ENCODE measurements around the gene SMIM36. TPM values are rescaled to one million over a fixed set of nuclear protein-coding genes. Genes with fewer than 3 reads are reported as not detected.

SMIM36 gene
- total and polyA plus RNA-seq, 2 of the 8 experiments (the other 6 are each of a cell fraction or from before 2014, with no cell fraction given), result not detected

DNA sequence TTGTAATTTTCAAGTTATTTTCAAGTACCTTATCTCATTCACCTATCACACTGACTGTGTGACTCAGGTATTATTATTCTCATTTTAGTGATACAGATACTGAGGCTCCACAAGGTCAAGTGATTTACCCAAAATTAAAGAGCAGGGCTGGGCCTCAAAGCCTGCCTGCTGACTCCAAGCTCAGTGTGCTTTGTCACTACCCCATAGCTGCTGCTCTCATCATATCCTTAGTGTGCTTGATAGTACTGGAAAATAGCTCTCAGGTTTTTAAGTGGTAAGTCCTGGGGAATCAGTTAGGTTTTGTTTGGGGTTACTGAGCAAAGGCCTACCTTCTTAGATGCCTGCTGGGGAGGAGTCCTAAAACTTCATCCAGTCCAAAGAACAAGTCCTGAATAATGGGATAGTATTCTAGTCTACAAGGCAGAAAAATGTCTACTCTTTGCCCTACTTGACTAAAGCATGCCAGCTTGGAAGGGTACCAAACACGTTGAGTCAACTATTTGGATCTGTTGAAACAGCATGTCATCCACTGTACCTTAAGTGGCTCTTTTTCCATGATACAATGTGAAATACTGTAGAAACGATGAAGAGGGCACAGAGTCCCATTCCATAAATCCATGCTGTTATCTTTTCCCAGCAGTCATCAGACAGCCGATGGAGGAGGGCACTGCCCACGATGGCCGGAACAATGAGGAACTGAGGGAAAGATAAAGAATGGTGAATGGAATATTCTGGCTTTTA is 100.4 kb downstream of the SMIM36 start:
- FAIRE-seq (no peak), DNase-seq (ENCODE audit: low read depth in 1 of 2, low spot score in 2 of 2) (no peak)
- Histone ChIP-seq H3K56ac (replicated peaks; ENCODE audit: insufficient read length, low read depth, low read length) (no peak overlapping the region), H3K14ac (ENCODE audit: insufficient read length) (no peak overlapping the region), H3K9ac (replicated peaks in 1 of 4; ENCODE audit: extremely low read depth in 1 of 4, low read depth in 3 of 4, low read length in 3 of 4) (no peak overlapping the region), H4K20me1 (replicated peaks in 1 of 2; ENCODE audit: control insufficient read depth in 1 of 2, insufficient read depth in 2 of 2, low read length in 2 of 2) (peaks cover 0 to 1% of the 10 kb centered on the region in 2 experiments), H3K27ac (ENCODE audit: low read depth, low read length) (no peak overlapping the region), H2AK5ac (ENCODE audit: low read depth, low read length) (no peak overlapping the region), H3K9me3 (ENCODE audit: insufficient read depth in 2 of 2, low read depth in 1 of 2, low read length in 1 of 2) (no peaks in the 10 kb centered on the region), H3K79me2 (ENCODE audit: control insufficient read depth in 1 of 2, insufficient read depth in 2 of 2, low read length in 2 of 2) (peaks cover 0 to 18% of the 10 kb centered on the region in 2 experiments; a peak in 2 of 4 replicates), H3K18ac (ENCODE audit: extremely low read depth, low read length) (no peak overlapping the region), H3K4me3 (ENCODE audit: extremely low read depth in 1 of 4, insufficient read depth in 2 of 4, low read depth in 3 of 4, low read length in 4 of 4) (no peak overlapping the region), H2BK20ac (ENCODE audit: low read length) (no peak overlapping the region), H2BK12ac (ENCODE audit: low read depth, low read length) (no peak overlapping the region), H3K27me3 (replicated peaks in 1 of 4; ENCODE audit: control insufficient read depth in 3 of 4, extremely low read depth in 1 of 4, insufficient read depth in 3 of 4, low read length in 3 of 4) (no peaks in the 10 kb centered on the region), H2AFZ (ENCODE audit: low read length) (no peak overlapping the region), H3K36me3 (ENCODE audit: control insufficient read depth in 2 of 4, insufficient read depth in 4 of 4, low read length in 3 of 4) (peaks cover 26 to 70% (median 50%) of the 10 kb centered on the region in 4 experiments), H3K4me2 (ENCODE audit: insufficient read depth in 1 of 2, low read depth in 2 of 2, low read length in 2 of 2) (no peak overlapping the region), H3K79me1 (ENCODE audit: low read depth, low read length) (no peaks in the 10 kb centered on the region), H3K4me1 (replicated peaks in 1 of 4; ENCODE audit: control insufficient read depth in 3 of 4, insufficient read depth in 4 of 4, low read length in 3 of 4) (no peaks in the 10 kb centered on the region), H2BK5ac (ENCODE audit: low read depth, low read length) (no peak overlapping the region), H4K91ac (replicated peaks; ENCODE audit: insufficient read length, low read length) (no peak overlapping the region), H4K8ac (ENCODE audit: extremely low read depth, insufficient read depth, low read length) (no peak overlapping the region), H3K23me2 (ENCODE audit: low read depth, low read length) (no peaks in the 10 kb centered on the region), H2BK120ac (replicated peaks; ENCODE audit: low read depth, low read length) (no peak overlapping the region), H3K4ac (replicated peaks; ENCODE audit: insufficient read length, low read depth, low read length) (no peak overlapping the region), H2BK15ac (ENCODE audit: low read length) (no peak overlapping the region), H3K23ac (ENCODE audit: insufficient read length) (no peak overlapping the region), H4K5ac (ENCODE audit: insufficient read length, low read depth, low read length) (no peak overlapping the region)
- TF ChIP-seq RFX5 (IDR thresholded peaks at IDR 0.05; ENCODE audit: borderline replicate concordance, low read depth, low read length), result no peak
- ChIA-PET POLR2A (ENCODE audit: partially characterized antibody) (interaction anchor here (2.3 kb wide), 1 partner anchor 10 kb away, joined by 7 read pairs; the partner anchor contains the start of gene MMD), CTCF (ENCODE audit: partially characterized antibody) (interaction anchor here (1.3 to 1.5 kb wide), 2 partner anchors 12 to 75 kb away, joined by 3 to 4 read pairs; no protein-coding TSS in a partner anchor)
- 86% methylated on average over 5 of the region's 5 CpGs; no CpG with 5 or more reads in 1 of the 2 experiments for WGBS, 2 experiments (ENCODE audit: extremely low coverage in 1 of 2, insufficient coverage in 1 of 2, insufficient read length in 1 of 2, insufficient replicate concordance in 2 of 2, low coverage in 1 of 2, low lambda C conversion rate in 2 of 2, missing lambda C conversion rate in 1 of 2)

All from H1 (cell line).